Osteocyte (in vitro differentiated cells): ENCODE results near the gene MED29. TPM values are rescaled to one million over a fixed set of nuclear protein-coding genes. Genes with fewer than 3 reads are reported as not detected.

ENCODE experiments used
- DNase-seq: peaks from one replicate; pipeline ENCODE4 v3.0.0; 2021; ENCODE audit warnings: mixed read lengths; ENCODE audit not compliant: unreplicated experiment; ENCODE audit errors: extremely low spot score
- H3K27ac Mint-ChIP-seq: one replicate; pipeline ENCODE4 v1.8.0; 2021; ENCODE audit warnings: mild to moderate bottlenecking, mixed read lengths; ENCODE audit not compliant: unreplicated experiment
- H3K27me3 Mint-ChIP-seq: one replicate; pipeline ENCODE4 v1.8.0; 2021; ENCODE audit warnings: mixed read lengths; ENCODE audit not compliant: unreplicated experiment
- H3K36me3 Mint-ChIP-seq: one replicate; pipeline ENCODE4 v1.8.0; 2021; ENCODE audit warnings: mixed read lengths; ENCODE audit not compliant: unreplicated experiment
- H3K4me1 Mint-ChIP-seq: one replicate; pipeline ENCODE4 v1.8.0; 2021; ENCODE audit warnings: mixed read lengths; ENCODE audit not compliant: unreplicated experiment
- H3K4me3 Mint-ChIP-seq: one replicate; pipeline ENCODE4 v1.8.0; 2021; ENCODE audit warnings: mild to moderate bottlenecking, moderate library complexity, mixed read lengths; ENCODE audit not compliant: unreplicated experiment
- H3K9me3 Mint-ChIP-seq: one replicate; pipeline ENCODE4 v1.8.0; 2021; ENCODE audit warnings: mixed read lengths; ENCODE audit not compliant: unreplicated experiment
- total RNA-seq: library from RNA; stranded (reverse); gene quantifications from 2 replicates; pipeline ENCODE4 v1.2.1, GENCODE V29; 2021
- TF ChIP-seq, protein P1 (sequence below): fragments of 200-600 bp; sonication (generic); IDR thresholded peaks from 2 replicates; pipeline ENCODE4 v1.5.0; 2021; ENCODE audit warnings: antibody characterized with exemption, mild to moderate bottlenecking, moderate library complexity

MED29 gene
- total RNA-seq, 1 donor from 2014 or later, result 37.1 TPM

DNA sequence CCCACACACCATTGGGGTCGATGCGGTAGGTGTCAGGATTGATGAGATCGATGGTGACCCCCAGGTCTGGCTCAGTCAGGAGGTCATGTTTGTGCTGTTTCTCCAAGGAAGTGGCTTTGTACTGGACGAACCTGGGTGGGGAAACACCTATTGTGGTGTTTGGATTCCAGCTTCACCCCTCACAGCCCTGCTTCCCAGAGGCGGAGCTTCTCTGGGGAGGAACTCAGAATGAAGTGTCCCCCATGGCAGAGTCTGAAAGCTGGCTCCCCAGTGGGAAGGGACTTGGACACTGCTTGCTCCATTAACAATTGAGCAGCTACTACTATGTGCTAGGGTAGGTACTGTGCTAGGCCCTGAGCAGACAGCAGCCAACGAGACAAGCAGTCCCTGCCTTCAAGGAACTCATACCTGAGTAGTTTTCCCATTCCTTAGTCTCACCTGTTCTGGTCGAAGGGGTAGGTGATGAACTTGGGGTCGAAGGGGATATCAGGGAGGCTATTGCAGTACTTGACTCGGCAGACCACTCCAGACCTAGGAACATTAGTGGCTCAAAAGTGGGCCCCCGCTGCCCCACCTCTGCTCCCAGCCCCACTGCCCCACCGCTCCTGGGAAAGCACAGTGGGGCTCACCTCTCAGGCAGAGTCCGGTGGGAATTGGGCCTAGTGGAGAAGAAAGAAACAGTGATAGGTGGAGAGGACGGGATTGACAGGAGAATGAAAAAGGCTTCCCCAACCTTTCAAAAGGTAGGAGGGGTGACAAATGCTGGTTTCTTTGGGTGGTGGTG is 1.4 kb upstream of the MED29 start:
- Mint-ChIP-seq H3K9me3 (no peaks in the 10 kb centered on the region), H3K27me3 (no peaks in the 10 kb centered on the region), H3K27ac (peak overlapping the region; percentile 98), H3K4me3 (peak overlapping the region; percentile 97), H3K36me3 (peaks cover 32% of the 10 kb centered on the region), H3K4me1 (peaks cover 22% of the 10 kb centered on the region)
- no peak for DNase-seq
- TF ChIP-seq, protein P1, sequence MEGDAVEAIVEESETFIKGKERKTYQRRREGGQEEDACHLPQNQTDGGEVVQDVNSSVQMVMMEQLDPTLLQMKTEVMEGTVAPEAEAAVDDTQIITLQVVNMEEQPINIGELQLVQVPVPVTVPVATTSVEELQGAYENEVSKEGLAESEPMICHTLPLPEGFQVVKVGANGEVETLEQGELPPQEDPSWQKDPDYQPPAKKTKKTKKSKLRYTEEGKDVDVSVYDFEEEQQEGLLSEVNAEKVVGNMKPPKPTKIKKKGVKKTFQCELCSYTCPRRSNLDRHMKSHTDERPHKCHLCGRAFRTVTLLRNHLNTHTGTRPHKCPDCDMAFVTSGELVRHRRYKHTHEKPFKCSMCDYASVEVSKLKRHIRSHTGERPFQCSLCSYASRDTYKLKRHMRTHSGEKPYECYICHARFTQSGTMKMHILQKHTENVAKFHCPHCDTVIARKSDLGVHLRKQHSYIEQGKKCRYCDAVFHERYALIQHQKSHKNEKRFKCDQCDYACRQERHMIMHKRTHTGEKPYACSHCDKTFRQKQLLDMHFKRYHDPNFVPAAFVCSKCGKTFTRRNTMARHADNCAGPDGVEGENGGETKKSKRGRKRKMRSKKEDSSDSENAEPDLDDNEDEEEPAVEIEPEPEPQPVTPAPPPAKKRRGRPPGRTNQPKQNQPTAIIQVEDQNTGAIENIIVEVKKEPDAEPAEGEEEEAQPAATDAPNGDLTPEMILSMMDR, result no peak

DNA sequence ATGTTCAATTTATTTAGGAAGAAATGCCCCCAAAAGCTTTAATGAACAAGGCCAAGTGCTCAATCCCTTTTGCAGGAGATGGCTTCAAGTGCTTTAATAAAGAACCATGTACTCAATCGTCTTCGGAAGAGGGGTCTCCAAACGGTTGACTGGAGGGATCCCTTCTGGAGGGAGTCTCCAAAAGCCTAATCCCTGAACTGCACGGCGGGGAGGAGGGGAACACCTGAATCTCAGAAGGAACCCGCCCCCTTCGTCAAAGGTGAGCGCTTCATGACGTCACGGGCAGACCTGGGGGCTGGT is 777 bp upstream of the MED29 start:
- peaks cover 37% of the 10 kb centered on the region for H3K36me3 Mint-ChIP-seq
- H3K27me3 Mint-ChIP-seq, result no peaks in the 10 kb centered on the region
- H3K4me3 Mint-ChIP-seq, result peak overlapping the region; percentile 97
- H3K4me1 Mint-ChIP-seq, result peaks cover 22% of the 10 kb centered on the region
- TF ChIP-seq, protein P1, result no peak
- no peaks in the 10 kb centered on the region for H3K9me3 Mint-ChIP-seq
- H3K27ac Mint-ChIP-seq, result peak overlapping the region; percentile 98
- DNase-seq, result no peak

DNA sequence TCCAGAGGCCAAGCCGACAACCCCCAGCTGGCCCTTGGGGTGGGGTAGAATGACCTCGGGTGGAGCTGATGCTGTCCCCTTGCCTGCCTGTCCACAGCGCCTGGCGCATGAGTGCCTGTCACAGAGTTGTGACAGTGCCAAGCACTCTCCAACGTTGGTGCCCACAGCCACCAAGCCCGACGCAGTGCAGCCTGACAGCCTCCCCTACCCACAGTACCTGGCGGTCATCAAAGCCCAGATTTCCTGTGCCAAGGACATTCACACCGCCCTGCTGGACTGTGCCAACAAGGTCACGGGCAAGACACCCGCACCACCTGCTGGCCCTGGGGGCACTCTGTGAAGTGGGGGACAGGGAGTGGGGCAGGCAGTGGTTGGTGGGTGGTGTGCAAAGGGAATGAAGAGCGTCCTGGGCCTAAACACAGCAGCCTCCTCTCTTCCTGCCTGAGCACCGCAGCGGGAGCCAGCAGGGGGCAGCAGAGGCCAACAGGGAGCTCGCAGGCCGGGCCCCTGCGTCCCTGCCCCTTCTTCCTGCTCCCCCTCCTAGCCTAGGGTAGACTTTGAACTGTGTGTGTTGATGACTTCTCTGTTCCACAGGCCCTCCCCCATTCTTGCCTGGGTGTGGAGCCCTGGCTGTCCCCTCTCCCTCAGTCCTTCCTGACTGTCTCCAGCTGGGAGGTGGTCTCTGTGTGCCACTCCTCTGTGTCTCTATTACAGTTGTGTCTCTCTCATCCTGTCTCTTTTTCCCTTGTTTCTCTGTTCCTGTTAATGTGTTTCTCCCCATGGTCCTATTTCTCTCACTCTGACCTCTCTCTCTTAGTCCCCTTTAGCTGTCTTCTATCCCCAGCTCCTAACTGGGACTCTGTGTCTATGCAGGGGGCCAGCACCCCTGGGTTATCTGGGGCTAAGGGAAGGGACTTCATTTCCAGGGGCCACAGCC is 6.5 kb downstream of the MED29 start:
- Mint-ChIP-seq H3K27ac (peak overlapping the region; percentile 79), H3K4me1 (peaks cover 27% of the 10 kb centered on the region), H3K4me3 (no peak overlapping the region), H3K27me3 (no peaks in the 10 kb centered on the region), H3K36me3 (peaks cover 12% of the 10 kb centered on the region), H3K9me3 (no peaks in the 10 kb centered on the region)
- peak; percentile 93 for DNase-seq
- TF ChIP-seq, protein P1, result peak; percentile 96

DNA sequence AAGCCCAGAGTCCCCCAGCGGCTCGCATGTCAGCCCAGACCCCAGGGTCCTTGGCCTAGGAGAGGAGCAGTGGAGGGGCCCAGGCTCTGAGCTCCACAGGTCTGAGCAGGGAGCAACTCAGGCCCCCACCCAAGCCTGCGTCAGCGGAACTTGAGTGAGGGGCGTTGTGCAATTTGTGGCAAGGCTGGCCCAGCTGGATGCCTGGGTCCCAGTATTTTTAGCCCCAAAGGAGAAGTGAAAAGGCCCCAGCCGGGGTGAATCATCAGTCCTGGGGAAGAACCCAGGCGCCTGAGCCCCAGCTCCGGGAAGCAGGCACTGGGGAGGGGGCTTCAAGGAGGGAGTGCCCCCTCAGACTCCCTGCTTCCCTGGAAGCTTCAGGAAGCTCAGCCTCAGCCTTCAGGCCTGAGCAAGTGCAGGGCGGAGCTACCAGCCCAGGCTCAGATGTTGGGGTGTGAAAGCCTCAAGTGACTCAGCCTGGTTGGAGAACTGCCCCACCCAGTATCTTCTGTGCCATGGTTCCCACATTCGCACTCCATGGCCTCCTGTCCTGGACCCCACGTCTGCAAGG is 7.2 kb downstream of the MED29 start:
- Mint-ChIP-seq H3K27ac (peak overlapping the region; percentile 79), H3K27me3 (no peaks in the 10 kb centered on the region), H3K9me3 (no peaks in the 10 kb centered on the region), H3K4me3 (no peak overlapping the region), H3K4me1 (peaks cover 34% of the 10 kb centered on the region), H3K36me3 (peaks cover 11% of the 10 kb centered on the region)
- TF ChIP-seq, protein P1, result no peak
- no peak for DNase-seq

DNA sequence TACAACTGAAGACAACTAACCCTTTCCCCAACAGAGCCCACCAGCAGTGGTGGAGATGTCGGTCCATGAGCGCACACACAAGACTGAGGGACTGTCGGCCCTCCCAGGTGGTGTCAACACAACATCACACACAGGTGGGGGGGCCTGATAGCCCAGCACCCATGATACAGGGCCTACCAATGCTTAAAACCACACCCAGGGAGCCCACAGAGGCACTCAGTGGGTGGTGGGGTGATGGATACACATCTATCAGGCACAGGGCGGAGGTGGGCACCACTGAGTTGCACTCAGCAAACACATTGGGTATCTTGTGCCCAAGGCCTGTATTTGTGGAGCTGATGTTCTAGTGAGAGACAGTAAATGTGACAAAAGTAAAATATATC is 8.5 kb downstream of the MED29 start:
- H3K9me3 Mint-ChIP-seq, result no peaks in the 10 kb centered on the region
- peaks cover 5% of the 10 kb centered on the region for H3K36me3 Mint-ChIP-seq
- TF ChIP-seq, protein P1, result no peak
- H3K4me3 Mint-ChIP-seq, result no peak overlapping the region
- H3K27me3 Mint-ChIP-seq, result no peaks in the 10 kb centered on the region
- H3K4me1 Mint-ChIP-seq, result peaks cover 40% of the 10 kb centered on the region
- peak overlapping the region; percentile 32 for H3K27ac Mint-ChIP-seq
- DNase-seq, result no peak
